ENCODE data around the gene ATP2B2. TPM values are rescaled to one million over a fixed set of nuclear protein-coding genes. Genes with fewer than 3 reads are reported as not detected.
A peak's percentile ranks its signal among the peaks of the same experiment; 100 is the strongest.

ATP2B2 gene
- polyA plus RNA-seq, 3 donors, result 0.41 to 0.74 (median 0.48) TPM

- no peak for DNase-seq
These were observed 54.6 kb downstream of the ATP2B2 start for GRCh38 chr3:10450494-10451440.

GRCh38 chr3:10449436-10449835 is 56.0 kb downstream of the ATP2B2 start:
- DNase-seq, result no peak

- no peak for DNase-seq
These were observed 56.8 kb downstream of the ATP2B2 start for GRCh38 chr3:10448544-10448943.

DNA sequence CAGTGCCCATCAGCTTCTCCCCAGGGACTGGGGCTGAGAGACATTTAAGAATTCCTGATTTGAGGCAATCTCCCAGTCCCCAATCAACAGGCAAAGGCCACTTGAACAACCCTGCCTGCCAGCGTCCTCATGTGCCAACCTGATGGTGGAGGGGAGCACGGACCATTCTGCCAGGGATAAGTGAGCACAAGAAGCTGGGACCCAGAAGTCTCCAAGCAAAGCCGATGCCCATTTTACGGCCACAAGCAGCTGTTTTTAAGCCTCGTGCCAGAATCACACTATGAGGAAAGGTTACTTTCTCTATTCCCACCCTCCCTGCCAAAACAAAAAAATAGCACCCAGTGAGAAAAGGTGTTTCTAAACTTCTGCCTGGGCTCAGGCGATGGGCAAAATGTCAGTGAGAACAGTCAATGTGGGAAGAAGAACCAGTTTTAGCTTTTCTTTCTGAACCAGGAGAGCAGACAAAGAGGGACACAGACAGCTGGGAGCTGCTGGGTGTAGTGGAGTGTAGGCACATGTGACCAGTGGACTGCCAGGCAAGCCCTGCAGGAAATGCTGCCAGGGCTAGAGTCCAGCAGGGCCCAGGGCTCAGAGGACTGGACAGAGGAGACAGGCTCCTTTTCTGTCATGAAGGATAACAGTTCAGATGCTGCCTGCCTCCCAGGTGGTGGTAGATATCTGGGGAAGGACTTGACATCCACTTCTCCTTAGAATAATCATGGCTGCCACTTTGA is 57.7 kb downstream of the ATP2B2 start:
- DNase-seq, result no peak

GRCh38 chr3:10447110-10447509 is 58.3 kb downstream of the ATP2B2 start:
- DNase-seq, result no peak

- no peak for DNase-seq
These were observed 59.7 kb downstream of the ATP2B2 start for GRCh38 chr3:10445561-10446175.

GRCh38 chr3:10444511-10444910 is 60.9 kb downstream of the ATP2B2 start:
- no peak for DNase-seq

GRCh38 chr3:10444110-10444429 is 61.3 kb downstream of the ATP2B2 start:
- no peak for DNase-seq

DNA sequence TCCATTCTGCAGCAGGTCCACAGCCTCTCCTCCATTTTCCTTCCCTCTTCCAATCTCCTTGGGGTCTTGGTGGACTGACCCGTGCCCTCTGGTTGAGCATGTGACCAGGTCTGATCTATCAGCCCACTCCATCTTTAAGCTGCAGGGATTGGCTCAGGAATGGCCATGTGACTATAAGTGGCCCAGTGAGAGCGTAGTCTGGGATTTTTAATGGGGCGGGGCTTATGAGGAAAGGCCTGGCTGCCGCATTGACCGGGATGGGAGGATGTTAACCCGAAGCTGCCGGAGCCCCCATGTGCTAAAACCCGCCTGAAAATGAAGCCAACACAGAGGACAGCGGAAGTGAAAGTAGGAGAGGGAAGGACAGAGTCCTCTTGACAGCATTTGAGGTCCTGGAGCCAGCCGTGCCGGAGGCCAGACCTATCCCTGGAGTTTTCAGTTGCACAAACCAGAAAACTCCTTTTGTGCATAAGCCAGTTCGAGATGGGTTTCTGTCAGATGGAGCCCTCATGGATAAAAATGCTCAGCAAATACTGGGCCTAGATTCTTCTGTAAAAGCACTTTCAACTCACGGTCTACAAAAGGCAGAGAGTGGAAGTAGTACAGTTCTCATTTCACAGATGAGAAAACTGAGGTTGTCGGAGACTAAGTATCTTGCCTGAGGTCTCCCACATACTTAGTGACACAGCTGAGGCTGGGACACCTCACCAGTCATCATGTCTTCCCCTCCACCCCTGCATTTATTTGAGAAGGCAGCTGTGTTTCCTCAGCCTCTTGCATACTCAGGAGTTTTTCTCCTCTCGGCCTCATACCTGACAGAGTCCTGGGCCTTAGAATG is 61.9 kb downstream of the ATP2B2 start:
- DNase-seq, result no peak

GRCh38 chr3:10442151-10442795 is 63.1 kb downstream of the ATP2B2 start:
- no peak for DNase-seq

DNA sequence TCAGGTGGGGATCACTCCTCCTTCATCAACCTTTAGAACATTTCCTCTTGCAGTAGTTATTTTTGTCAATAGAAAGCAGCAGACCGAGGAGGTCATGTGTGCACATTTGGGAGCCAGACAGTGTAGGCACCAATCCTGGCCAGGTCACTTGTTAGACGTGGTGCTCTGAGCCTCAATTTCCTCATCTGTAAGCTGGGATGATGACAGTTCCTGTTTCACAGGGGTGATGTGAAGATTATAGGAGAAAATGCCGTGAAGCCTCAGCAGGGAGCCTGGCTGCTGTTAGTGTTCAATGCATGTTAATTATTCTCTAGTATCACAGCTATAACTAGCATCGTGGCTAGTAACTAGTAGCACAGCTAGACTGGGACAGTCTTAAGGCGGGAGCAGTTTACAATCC is 64.7 kb downstream of the ATP2B2 start:
- no peak for DNase-seq

DNA sequence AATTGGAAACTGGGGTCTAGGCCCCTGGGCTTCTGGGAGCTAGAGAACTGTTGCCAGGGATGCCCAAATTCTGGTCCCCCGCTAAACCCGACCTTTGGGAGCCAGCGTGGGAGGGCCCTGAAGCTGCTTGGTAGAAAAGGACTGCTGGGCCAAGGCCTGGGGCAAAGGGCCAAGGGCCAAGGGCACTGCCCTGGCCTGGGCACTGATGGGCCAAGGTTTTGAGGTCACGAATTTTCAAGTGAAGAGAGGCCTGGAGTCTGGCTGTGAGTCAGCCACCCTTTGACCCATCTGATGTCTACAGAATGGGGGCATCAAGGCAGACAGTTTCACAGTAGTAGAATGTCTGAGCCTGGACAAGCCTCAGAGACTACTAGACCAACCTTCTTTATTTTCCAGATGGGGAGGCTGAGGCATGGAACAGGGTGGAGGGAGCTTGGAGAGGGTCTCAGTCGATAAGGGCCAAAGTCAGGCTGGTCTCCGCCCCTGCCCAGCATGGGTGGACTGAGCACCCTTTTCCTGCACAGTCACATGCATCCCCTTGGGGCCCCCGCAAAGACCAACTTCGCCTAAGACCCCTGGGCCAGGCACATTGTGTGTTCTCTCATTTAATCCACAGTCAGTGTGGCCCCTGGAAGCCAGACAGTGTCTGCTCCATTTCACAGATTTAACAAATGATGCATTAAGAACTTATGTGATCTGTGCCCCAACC is 66.3 kb downstream of the ATP2B2 start:
- no peak for DNase-seq

- peak; percentile 54 for DNase-seq
These were observed 67.1 kb downstream of the ATP2B2 start for GRCh38 chr3:10437995-10438901.

GRCh38 chr3:10437272-10437994 is 68.0 kb downstream of the ATP2B2 start:
- no peak for DNase-seq

- no peak for DNase-seq
These were observed 69.5 kb downstream of the ATP2B2 start for GRCh38 chr3:10435850-10436249.

DNA sequence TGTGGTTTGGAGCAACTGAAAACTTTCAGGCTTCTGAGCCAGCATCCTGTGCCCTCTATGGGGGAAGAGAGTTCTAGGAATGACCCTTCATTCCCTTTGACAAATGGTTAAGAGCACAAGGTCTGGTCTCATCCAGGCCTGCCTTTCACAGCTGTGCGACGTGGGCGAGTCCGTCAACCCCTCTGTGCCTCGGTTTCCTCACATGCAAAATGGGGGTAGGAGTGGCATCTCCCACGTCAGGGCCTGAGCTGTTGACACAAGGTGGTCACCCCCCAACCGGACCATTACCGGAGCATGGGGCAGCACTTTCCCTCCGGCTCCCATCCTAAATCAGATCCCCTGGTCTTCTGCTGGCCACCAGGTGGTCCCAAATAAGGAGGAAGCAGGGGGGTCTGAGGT is 70.4 kb downstream of the ATP2B2 start:
- DNase-seq, result no peak

DNA sequence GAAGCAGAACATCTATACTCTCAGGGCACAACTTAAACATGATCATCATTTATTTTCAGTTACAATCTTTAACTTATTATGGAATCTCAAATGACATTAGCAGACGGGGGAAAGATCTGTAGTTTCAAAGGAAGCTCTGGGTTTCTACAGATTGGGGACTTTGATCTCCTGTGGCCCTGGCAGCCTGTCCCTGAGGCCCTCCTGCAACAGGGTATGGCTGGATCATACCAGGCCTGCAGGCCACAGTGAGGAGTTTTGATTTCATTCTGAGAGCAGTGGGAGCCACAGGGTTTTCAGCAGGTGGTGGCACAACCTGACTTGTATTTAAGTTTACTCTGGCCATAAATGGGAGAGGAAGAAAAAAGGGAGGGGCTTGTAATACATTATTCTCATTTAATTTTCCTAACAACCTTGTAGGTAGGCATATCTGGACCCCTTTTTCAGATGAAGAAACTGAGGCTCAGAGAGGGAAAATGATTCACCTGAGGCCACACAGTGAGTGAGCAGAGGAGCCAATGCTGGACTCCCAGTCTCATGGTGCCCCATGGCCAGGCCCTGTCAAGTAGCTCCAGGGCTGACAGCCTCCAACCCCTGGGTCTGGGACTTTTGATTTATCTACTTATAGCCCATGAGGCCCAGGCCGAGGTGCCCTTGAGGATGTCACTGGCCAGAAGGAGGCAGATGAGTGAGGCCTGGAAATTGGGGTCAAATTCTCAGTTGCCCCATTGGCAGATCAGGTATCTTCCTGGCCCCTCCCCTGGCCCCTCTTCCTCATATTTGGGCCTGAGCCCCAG is 71.0 kb downstream of the ATP2B2 start:
- no peak for DNase-seq

DNA sequence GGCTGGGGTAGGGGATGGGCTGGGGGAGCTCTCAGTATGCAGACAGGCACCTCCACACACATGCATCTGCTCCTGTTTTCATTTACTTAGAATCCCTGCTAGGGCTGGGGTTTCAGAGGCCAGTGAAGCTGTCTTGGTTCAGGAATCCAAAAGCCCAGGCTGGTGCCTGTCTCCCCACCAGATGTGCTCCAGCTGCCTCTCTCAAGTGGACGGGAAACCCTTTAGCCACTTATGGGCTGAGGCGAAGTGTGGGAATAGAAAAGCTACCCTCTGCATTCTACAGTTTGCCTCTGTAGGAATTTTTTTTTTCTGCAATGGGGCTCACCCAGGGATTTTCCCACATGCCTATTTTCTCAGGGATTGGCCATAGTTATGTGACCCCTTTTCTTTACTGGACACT is 72.5 kb downstream of the ATP2B2 start:
- DNase-seq, result peak; percentile 20
